IMR-90 (cell line): Measurements from ENCODE around the gene EXT2. TPM values are rescaled to one million over a fixed set of nuclear protein-coding genes. Genes with fewer than 3 reads are reported as not detected.

Source experiments
- ATAC-seq: fragments of 200-7000 bp; cut with Tn5 transposase; 2 replicates; pipeline ENCODE4 v1.9.1; 2020; ENCODE audit warnings: low read depth, mild to moderate bottlenecking, moderate library complexity
- BruUV-seq: library from RNA; stranded (reverse); fragments of 400-500 nt; replicated peaks from 2 replicates; lab custom pipeline; 2021; lab: Mats Ljungman, UMichigan
- CTCF ChIA-PET: fragments of 300-600 bp; formaldehyde crosslinking; extraction: SDS; loops from one replicate; lab custom pipeline; 2021; ENCODE audit warnings: antibody characterized with exemption; lab: Yijun Ruan, JAX
- POLR2A ChIA-PET: fragments of 300-600 bp; sonication (Branson Sonifier 250); formaldehyde crosslinking; loops from one replicate; lab custom pipeline; 2022; ENCODE audit warnings: antibody characterized with exemption; ENCODE audit not compliant: unreplicated experiment; lab: Charles Lee
- DNase-seq: peaks from one replicate; pipeline ENCODE4 v3.0.0; 2013
- H2AFZ ChIP-seq: replicated peaks from 2 replicates; pipeline ENCODE3; 2013; ENCODE audit warnings: low read length, mild to moderate bottlenecking; ENCODE audit not compliant: poor library complexity
- H2AK5ac ChIP-seq: 2 replicates; pipeline ENCODE4 v1.6.1; 2013; ENCODE audit warnings: low read depth, low read length, inconsistent platforms
- H2AK9ac ChIP-seq: replicated peaks from 2 replicates; pipeline ENCODE3; 2013; ENCODE audit warnings: mild to moderate bottlenecking, low read depth, low read length, moderate library complexity; ENCODE audit not compliant: poor library complexity
- H2BK120ac ChIP-seq: 2 replicates; pipeline ENCODE4 v1.6.1; 2013; ENCODE audit warnings: low read depth, low read length, inconsistent platforms
- H2BK15ac ChIP-seq: 3 replicates; pipeline ENCODE4 v1.6.1; 2013; ENCODE audit warnings: low read depth, low read length, inconsistent platforms
- H2BK20ac ChIP-seq: 2 replicates; pipeline ENCODE4 v1.6.1; 2013; ENCODE audit warnings: low read depth, mild to moderate bottlenecking, inconsistent platforms, low read length, moderate library complexity
- H2BK5ac ChIP-seq: 2 replicates; pipeline ENCODE4 v1.6.1; 2013; ENCODE audit warnings: mild to moderate bottlenecking, low read depth, low read length, inconsistent platforms; ENCODE audit not compliant: poor library complexity, severe bottlenecking
- H3K14ac ChIP-seq: replicated peaks from 2 replicates; pipeline ENCODE4 v1.6.1; 2013; ENCODE audit warnings: low read depth, low read length, inconsistent platforms
- H3K18ac ChIP-seq: 2 replicates; pipeline ENCODE4 v1.6.1; 2013; ENCODE audit warnings: low read depth, low read length, control low read depth
- H3K23ac ChIP-seq: 2 replicates; pipeline ENCODE4 v1.6.1; 2013; ENCODE audit warnings: low read depth, low read length, inconsistent platforms
- H3K27ac ChIP-seq: 2 replicates; pipeline ENCODE4 v1.5.1; 2013; ENCODE audit warnings: mild to moderate bottlenecking, control low read depth, low read length; ENCODE audit not compliant: insufficient read depth
- H3K27me3 ChIP-seq: 2 replicates; pipeline ENCODE4 v1.6.1; 2013; ENCODE audit warnings: low read length; ENCODE audit not compliant: control insufficient read depth, insufficient read depth
- H3K36me3 ChIP-seq: 2 replicates; pipeline ENCODE4 v1.6.1; 2013; ENCODE audit warnings: low read length, mixed read lengths; ENCODE audit not compliant: control insufficient read depth, insufficient read depth
- H3K4ac ChIP-seq: 2 replicates; pipeline ENCODE4 v1.6.1; 2013; ENCODE audit warnings: low read depth, low read length, inconsistent platforms
- H3K4me1 ChIP-seq: 2 replicates; pipeline ENCODE4 v1.6.1; 2013; ENCODE audit warnings: low read length, mixed read lengths; ENCODE audit not compliant: control insufficient read depth, insufficient read depth
- H3K4me2 ChIP-seq: 2 replicates; pipeline ENCODE4 v1.6.1; 2013; ENCODE audit warnings: low read depth, mild to moderate bottlenecking, control low read depth, low read length, moderate library complexity
- H3K4me3 ChIP-seq: 2 replicates; pipeline ENCODE4 v1.5.1; 2013; ENCODE audit warnings: low read depth, mild to moderate bottlenecking, control low read depth, low read length, moderate library complexity; ENCODE audit not compliant: insufficient read depth
- H3K56ac ChIP-seq: 2 replicates; pipeline ENCODE4 v1.6.1; 2013; ENCODE audit warnings: low read length, inconsistent platforms; ENCODE audit not compliant: insufficient read depth; ENCODE audit errors: extremely low read depth
- H3K79me1 ChIP-seq, 2 experiments: 2 replicates each; pipeline ENCODE4 v1.6.1; 2013; ENCODE audit warnings: low read length in 2 of 2, inconsistent platforms in 1 of 2, low read depth in 1 of 2
- H3K9ac ChIP-seq: 2 replicates; pipeline ENCODE4 v1.6.1; 2013; ENCODE audit warnings: low read depth, low read length, control low read depth
- H3K9me1 ChIP-seq: 2 replicates; pipeline ENCODE4 v1.6.1; 2013; ENCODE audit warnings: low read length, inconsistent platforms; ENCODE audit not compliant: insufficient read depth
- H3K9me3 ChIP-seq: 2 replicates; pipeline ENCODE4 v1.6.1; 2013; ENCODE audit warnings: low read length; ENCODE audit not compliant: control insufficient read depth, insufficient read depth
- H4K20me1 ChIP-seq: 2 replicates; pipeline ENCODE4 v1.6.1; 2013; ENCODE audit warnings: low read length, inconsistent platforms; ENCODE audit not compliant: insufficient read depth
- H4K5ac ChIP-seq: 2 replicates; pipeline ENCODE4 v1.6.1; 2013; ENCODE audit warnings: mild to moderate bottlenecking, low read depth, low read length, control low read depth
- H4K8ac ChIP-seq, 2 experiments: 2 replicates each; pipeline ENCODE4 v1.6.1; 2013; ENCODE audit warnings: low read depth in 2 of 2, low read length in 2 of 2, control low read depth in 1 of 2, inconsistent platforms in 1 of 2
- H4K91ac ChIP-seq: 2 replicates; pipeline ENCODE4 v1.6.1; 2013; ENCODE audit warnings: low read depth, low read length, inconsistent platforms; ENCODE audit not compliant: insufficient read depth
- CTCF ChIP-seq: conservative IDR thresholded peaks from 2 replicates; pipeline ENCODE4 v1.5.1; 2012; ENCODE audit warnings: mild to moderate bottlenecking, low read depth, low read length, improper control_type of control experiment
- FOS ChIP-seq: fragments of 150-350 bp; IDR thresholded peaks from 2 replicates; pipeline ENCODE4 v1.6.1; 2016; ENCODE audit warnings: low read depth, low read length
- NFE2L2 ChIP-seq: fragments of 150-350 bp; IDR thresholded peaks from 2 replicates; pipeline ENCODE4 v1.6.1; 2016; ENCODE audit warnings: low read depth, mild to moderate bottlenecking, low read length
- RAD21 ChIP-seq: IDR thresholded peaks from 2 replicates; pipeline ENCODE4 v1.6.1; 2012; ENCODE audit warnings: low read length, improper control_type of control experiment
- whole genome bisulfite sequencing, 2 experiments: methylation state at CpG; one replicate each; pipeline versions ENCODE4 v1.1.5 to v1.1.7; 2013; ENCODE audit warnings: missing lambda C conversion rate in 2 of 2; ENCODE audit not compliant: insufficient read length in 1 of 2; ENCODE audit errors: extremely low coverage in 2 of 2; 5-methylcytosine and 5-hydroxymethylcytosine counted together
- dilution Hi-C: fragments of 300-500 bp; cut with HindIII; formaldehyde crosslinking; loops from one replicate; pipeline ENCODE4 v1.14.3; 2018; ENCODE audit warnings: low sequenced_read_pairs; ENCODE audit not compliant: unreplicated experiment
- in situ Hi-C: fragments of 300-500 bp; cut with MboI; formaldehyde crosslinking; loops from 3 replicates; pipeline ENCODE4 v1.14.3; 2019; ENCODE audit warnings: low sequenced_read_pairs, inconsistent platforms, mixed read lengths
- intact Hi-C: fragments of 100-400 bp; cut with micrococcal nuclease; formaldehyde crosslinking; loops from 2 replicates; pipeline ENCODE4 v1.10.0; 2022
- polyA plus RNA-seq, 3 experiments: library from polyadenylated mRNA; depleted of rRNA; stranded (reverse); fragments of >200 nt; gene quantifications; 2 replicates each; pipeline ENCODE4 v1.2.3, GENCODE V29; 2012; ENCODE audit warnings: low replicate concordance in 1 of 3
- total RNA-seq: library from RNA; depleted of rRNA; stranded (reverse); fragments of >200 nt; gene quantifications from 2 replicates; pipeline ENCODE4 v1.2.3, GENCODE V29; 2012

Gene EXT2
- total and polyA plus RNA-seq, 2 of the 4 experiments (the other 2 are of a cell fraction), result 75.0 to 85.3 TPM

GRCh38 chr11:44138980-44139379 lies 43.5 kb downstream of the EXT2 start:
- intact Hi-C loops, result loop anchor here (10.0 kb wide), 1 partner anchor 116 kb away; no protein-coding TSS in a partner anchor
- no peak overlapping the region for H3K4me3 ChIP-seq
- dilution Hi-C loops, result no loop called here
- H2BK15ac ChIP-seq, result no peak overlapping the region
- no peaks in the 10 kb centered on the region for H3K9me3 ChIP-seq
- no peak overlapping the region for H4K91ac ChIP-seq
- no peak overlapping the region for H3K4ac ChIP-seq
- no peak overlapping the region for H3K18ac ChIP-seq
- TF ChIP-seq FOS (no peak), CTCF (no peak), RAD21 (no peak), NFE2L2 (no peak)
- H2AFZ ChIP-seq, result no peak overlapping the region
- no peak overlapping the region for H2AK9ac ChIP-seq
- no peak overlapping the region for H3K14ac ChIP-seq
- in situ Hi-C loops, result no loop called here
- peaks cover 3% of the 10 kb centered on the region; the same call in 1 of the 2 replicates for H3K9me1 ChIP-seq
- ChIA-PET CTCF (interaction anchor here (0.8 kb wide), 1 partner anchor 147 kb away, joined by 3 read pairs; no protein-coding TSS in a partner anchor), POLR2A (interaction anchor here (0.7 kb wide), 1 partner anchor 41 kb away, joined by 7 read pairs; no protein-coding TSS in a partner anchor)
- H4K5ac ChIP-seq, result no peak overlapping the region
- H2BK5ac ChIP-seq, result no peak overlapping the region
- no peaks in the 10 kb centered on the region for H3K27me3 ChIP-seq
- H3K4me2 ChIP-seq, result no peak overlapping the region
- no CpG with 5 or more reads among the region's 2 CpGs for WGBS, 2 experiments
- H2BK20ac ChIP-seq, result no peak overlapping the region
- peaks cover 0 to 3% of the 10 kb centered on the region in 2 experiments; a peak in 1 of 4 replicates for H3K79me1 ChIP-seq
- ATAC-seq, result no peak
- no peak overlapping the region for H2AK5ac ChIP-seq
- peaks cover 4% of the 10 kb centered on the region; the same call in 1 of the 2 replicates for H3K36me3 ChIP-seq
- no TSS peak for BruUV-seq
- H3K27ac ChIP-seq, result no peak overlapping the region
- H3K56ac ChIP-seq, result no peak overlapping the region
- no peak overlapping the region for H3K23ac ChIP-seq
- no peak overlapping the region for H3K9ac ChIP-seq
- H3K4me1 ChIP-seq, result peaks cover 4% of the 10 kb centered on the region; the same call in 1 of the 2 replicates
- no peak overlapping the region for H2BK120ac ChIP-seq
- no peak overlapping the region for H4K8ac ChIP-seq
- no peak for DNase-seq
- no peaks in the 10 kb centered on the region for H4K20me1 ChIP-seq
